IMR-90 (cell line): ENCODE measurements around the gene ARRDC1. TPM values are rescaled to one million over a fixed set of nuclear protein-coding genes. Genes with fewer than 3 reads are reported as not detected.

Experiments
- ATAC-seq: fragments of 200-7000 bp; cut with Tn5 transposase; 2 replicates; pipeline ENCODE4 v1.9.1; 2020; ENCODE audit warnings: low read depth, mild to moderate bottlenecking, moderate library complexity
- BruUV-seq: library from RNA; stranded (reverse); fragments of 400-500 nt; replicated peaks from 2 replicates; lab custom pipeline; 2021; lab: Mats Ljungman, UMichigan
- CTCF ChIA-PET: fragments of 300-600 bp; formaldehyde crosslinking; extraction: SDS; loops from one replicate; lab custom pipeline; 2021; ENCODE audit warnings: antibody characterized with exemption; lab: Yijun Ruan, JAX
- POLR2A ChIA-PET: fragments of 300-600 bp; sonication (Branson Sonifier 250); formaldehyde crosslinking; loops from one replicate; lab custom pipeline; 2022; ENCODE audit warnings: antibody characterized with exemption; ENCODE audit not compliant: unreplicated experiment; lab: Charles Lee
- DNase-seq: peaks from one replicate; pipeline ENCODE4 v3.0.0; 2013
- H2AFZ ChIP-seq: replicated peaks from 2 replicates; pipeline ENCODE3; 2013; ENCODE audit warnings: low read length, mild to moderate bottlenecking; ENCODE audit not compliant: poor library complexity
- H2AK5ac ChIP-seq: 2 replicates; pipeline ENCODE4 v1.6.1; 2013; ENCODE audit warnings: low read depth, low read length, inconsistent platforms
- H2AK9ac ChIP-seq: replicated peaks from 2 replicates; pipeline ENCODE3; 2013; ENCODE audit warnings: mild to moderate bottlenecking, low read depth, low read length, moderate library complexity; ENCODE audit not compliant: poor library complexity
- H2BK120ac ChIP-seq: 2 replicates; pipeline ENCODE4 v1.6.1; 2013; ENCODE audit warnings: low read depth, low read length, inconsistent platforms
- H2BK15ac ChIP-seq: 3 replicates; pipeline ENCODE4 v1.6.1; 2013; ENCODE audit warnings: low read depth, low read length, inconsistent platforms
- H2BK20ac ChIP-seq: 2 replicates; pipeline ENCODE4 v1.6.1; 2013; ENCODE audit warnings: low read depth, mild to moderate bottlenecking, inconsistent platforms, low read length, moderate library complexity
- H2BK5ac ChIP-seq: 2 replicates; pipeline ENCODE4 v1.6.1; 2013; ENCODE audit warnings: mild to moderate bottlenecking, low read depth, low read length, inconsistent platforms; ENCODE audit not compliant: poor library complexity, severe bottlenecking
- H3K14ac ChIP-seq: replicated peaks from 2 replicates; pipeline ENCODE4 v1.6.1; 2013; ENCODE audit warnings: low read depth, low read length, inconsistent platforms
- H3K18ac ChIP-seq: 2 replicates; pipeline ENCODE4 v1.6.1; 2013; ENCODE audit warnings: low read depth, low read length, control low read depth
- H3K23ac ChIP-seq: 2 replicates; pipeline ENCODE4 v1.6.1; 2013; ENCODE audit warnings: low read depth, low read length, inconsistent platforms
- H3K27ac ChIP-seq: 2 replicates; pipeline ENCODE4 v1.5.1; 2013; ENCODE audit warnings: mild to moderate bottlenecking, control low read depth, low read length; ENCODE audit not compliant: insufficient read depth
- H3K27me3 ChIP-seq: 2 replicates; pipeline ENCODE4 v1.6.1; 2013; ENCODE audit warnings: low read length; ENCODE audit not compliant: control insufficient read depth, insufficient read depth
- H3K36me3 ChIP-seq: 2 replicates; pipeline ENCODE4 v1.6.1; 2013; ENCODE audit warnings: low read length, mixed read lengths; ENCODE audit not compliant: control insufficient read depth, insufficient read depth
- H3K4ac ChIP-seq: 2 replicates; pipeline ENCODE4 v1.6.1; 2013; ENCODE audit warnings: low read depth, low read length, inconsistent platforms
- H3K4me1 ChIP-seq: 2 replicates; pipeline ENCODE4 v1.6.1; 2013; ENCODE audit warnings: low read length, mixed read lengths; ENCODE audit not compliant: control insufficient read depth, insufficient read depth
- H3K4me2 ChIP-seq: 2 replicates; pipeline ENCODE4 v1.6.1; 2013; ENCODE audit warnings: low read depth, mild to moderate bottlenecking, control low read depth, low read length, moderate library complexity
- H3K4me3 ChIP-seq: 2 replicates; pipeline ENCODE4 v1.5.1; 2013; ENCODE audit warnings: low read depth, mild to moderate bottlenecking, control low read depth, low read length, moderate library complexity; ENCODE audit not compliant: insufficient read depth
- H3K56ac ChIP-seq: 2 replicates; pipeline ENCODE4 v1.6.1; 2013; ENCODE audit warnings: low read length, inconsistent platforms; ENCODE audit not compliant: insufficient read depth; ENCODE audit errors: extremely low read depth
- H3K79me1 ChIP-seq, 2 experiments: 2 replicates each; pipeline ENCODE4 v1.6.1; 2013; ENCODE audit warnings: low read length in 2 of 2, inconsistent platforms in 1 of 2, low read depth in 1 of 2
- H3K9ac ChIP-seq: 2 replicates; pipeline ENCODE4 v1.6.1; 2013; ENCODE audit warnings: low read depth, low read length, control low read depth
- H3K9me1 ChIP-seq: 2 replicates; pipeline ENCODE4 v1.6.1; 2013; ENCODE audit warnings: low read length, inconsistent platforms; ENCODE audit not compliant: insufficient read depth
- H3K9me3 ChIP-seq: 2 replicates; pipeline ENCODE4 v1.6.1; 2013; ENCODE audit warnings: low read length; ENCODE audit not compliant: control insufficient read depth, insufficient read depth
- H4K20me1 ChIP-seq: 2 replicates; pipeline ENCODE4 v1.6.1; 2013; ENCODE audit warnings: low read length, inconsistent platforms; ENCODE audit not compliant: insufficient read depth
- H4K5ac ChIP-seq: 2 replicates; pipeline ENCODE4 v1.6.1; 2013; ENCODE audit warnings: mild to moderate bottlenecking, low read depth, low read length, control low read depth
- H4K8ac ChIP-seq, 2 experiments: 2 replicates each; pipeline ENCODE4 v1.6.1; 2013; ENCODE audit warnings: low read depth in 2 of 2, low read length in 2 of 2, control low read depth in 1 of 2, inconsistent platforms in 1 of 2
- H4K91ac ChIP-seq: 2 replicates; pipeline ENCODE4 v1.6.1; 2013; ENCODE audit warnings: low read depth, low read length, inconsistent platforms; ENCODE audit not compliant: insufficient read depth
- MAFK ChIP-seq: IDR thresholded peaks from 2 replicates; pipeline ENCODE4 v1.6.1; 2012; ENCODE audit warnings: low read depth, low read length, improper control_type of control experiment
- WGBS, 2 experiments: methylation state at CpG; one replicate each; pipeline versions ENCODE4 v1.1.5 to v1.1.7; 2013; ENCODE audit warnings: missing lambda C conversion rate in 2 of 2; ENCODE audit not compliant: insufficient read length in 1 of 2; ENCODE audit errors: extremely low coverage in 2 of 2; 5-methylcytosine and 5-hydroxymethylcytosine counted together
- dilution Hi-C: fragments of 300-500 bp; cut with HindIII; formaldehyde crosslinking; loops from one replicate; pipeline ENCODE4 v1.14.3; 2018; ENCODE audit warnings: low sequenced_read_pairs; ENCODE audit not compliant: unreplicated experiment
- in situ Hi-C: fragments of 300-500 bp; cut with MboI; formaldehyde crosslinking; loops from 3 replicates; pipeline ENCODE4 v1.14.3; 2019; ENCODE audit warnings: low sequenced_read_pairs, inconsistent platforms, mixed read lengths
- intact Hi-C: fragments of 100-400 bp; cut with micrococcal nuclease; formaldehyde crosslinking; loops from 2 replicates; pipeline ENCODE4 v1.10.0; 2022
- microRNA-seq, 2 experiments: library from miRNA; stranded (forward) in 1 of 2; unstranded in 1 of 2; fragments of 10-50 nt in 1 of 2; fragments of <30 nt in 1 of 2; gene quantifications in 1 of 2; microRNA quantifications in 1 of 2; one replicate each; pipeline versions ENCODE3 to v1.1.0; 2013 to 2020; ENCODE audit not compliant: insufficient read depth in 1 of 2, insufficient read length in 1 of 2, unreplicated experiment in 1 of 2
- polyA plus RNA-seq, 3 experiments: library from polyadenylated mRNA; depleted of rRNA; stranded (reverse); fragments of >200 nt; gene quantifications; 2 replicates each; pipeline ENCODE4 v1.2.3, GENCODE V29; 2012; ENCODE audit warnings: low replicate concordance in 1 of 3
- small RNA-seq, 5 experiments: library from RNA; depleted of rRNA; stranded (forward); fragments of <200 nt; gene quantifications; one replicate each; pipeline ENCODE3, GENCODE V24; 2012
- total RNA-seq: library from RNA; depleted of rRNA; stranded (reverse); fragments of >200 nt; gene quantifications from 2 replicates; pipeline ENCODE4 v1.2.3, GENCODE V29; 2012; rRNA removed
- TF ChIP-seq, protein P1 (sequence below): fragments of 150-350 bp; IDR thresholded peaks from 2 replicates; pipeline ENCODE4 v1.6.1; 2016; ENCODE audit warnings: low read depth, mild to moderate bottlenecking, low read length, moderate library complexity, borderline replicate concordance

ARRDC1 gene
- total and polyA plus RNA-seq, 2 of the 4 experiments (the other 2 are of a cell fraction), result 7.7 to 41.4 TPM

DNA sequence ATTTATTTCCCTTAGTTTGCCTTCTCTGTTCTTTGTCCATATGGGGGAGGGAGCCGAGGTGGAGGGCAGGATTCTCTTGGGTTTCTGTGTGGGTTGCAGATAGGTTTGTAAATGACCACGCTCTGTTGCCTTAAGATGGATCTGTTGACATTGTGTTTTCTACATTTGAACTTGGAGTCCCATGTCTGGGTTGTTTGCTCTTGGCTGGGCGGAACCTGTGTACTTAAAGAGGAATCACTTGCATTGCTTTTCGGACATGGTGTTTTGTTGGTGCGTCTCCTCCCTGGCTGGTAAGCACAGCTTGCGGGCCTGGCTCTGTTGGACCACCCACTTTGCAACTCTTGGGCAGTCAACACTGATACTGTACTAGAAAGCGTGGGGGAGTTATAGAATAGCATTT lies 59.2 kb downstream of the ARRDC1 start:
- Histone ChIP-seq H2AK9ac (no peak overlapping the region), H3K4me1 (peaks cover 4% of the 10 kb centered on the region), H3K18ac (no peak overlapping the region), H4K5ac (no peak overlapping the region), H4K8ac (no peak overlapping the region), H2BK20ac (no peak overlapping the region), H3K9ac (no peak overlapping the region), H2BK120ac (no peak overlapping the region), H3K79me1 (peaks cover 46 to 71% of the 10 kb centered on the region in 2 experiments), H2AK5ac (no peak overlapping the region), H2BK5ac (no peak overlapping the region), H3K14ac (peak overlapping the region; percentile 58; the same call in 1 of the 2 replicates), H4K91ac (no peak overlapping the region), H4K20me1 (peaks cover 62% of the 10 kb centered on the region), H3K23ac (peak overlapping the region; percentile 29; the same call in 1 of the 2 replicates), H3K4me3 (no peak overlapping the region), H3K9me1 (peaks cover 14% of the 10 kb centered on the region), H2AFZ (no peak overlapping the region), H3K56ac (no peak overlapping the region), H3K27me3 (no peaks in the 10 kb centered on the region), H3K4me2 (no peak overlapping the region; the same call in 1 of the 2 replicates), H3K4ac (peak overlapping the region; percentile 4; the same call in 1 of the 2 replicates), H2BK15ac (no peak overlapping the region), H3K9me3 (no peaks in the 10 kb centered on the region), H3K36me3 (peaks cover 6% of the 10 kb centered on the region), H3K27ac (no peak overlapping the region)
- ChIA-PET CTCF (interaction anchor here (1.5 kb wide), 1 partner anchor 9 kb away, joined by 5 read pairs; no protein-coding TSS in a partner anchor), POLR2A (no interaction called here)
- 53% methylated on average over 3 of the region's 7 CpGs; no CpG with 5 or more reads in 1 of the 2 experiments for WGBS, 2 experiments
- DNase-seq (no peak), ATAC-seq (no peak)
- in situ Hi-C loops, result no loop called here
- no peak for TF ChIP-seq MAFK
- TF ChIP-seq, protein P1, sequence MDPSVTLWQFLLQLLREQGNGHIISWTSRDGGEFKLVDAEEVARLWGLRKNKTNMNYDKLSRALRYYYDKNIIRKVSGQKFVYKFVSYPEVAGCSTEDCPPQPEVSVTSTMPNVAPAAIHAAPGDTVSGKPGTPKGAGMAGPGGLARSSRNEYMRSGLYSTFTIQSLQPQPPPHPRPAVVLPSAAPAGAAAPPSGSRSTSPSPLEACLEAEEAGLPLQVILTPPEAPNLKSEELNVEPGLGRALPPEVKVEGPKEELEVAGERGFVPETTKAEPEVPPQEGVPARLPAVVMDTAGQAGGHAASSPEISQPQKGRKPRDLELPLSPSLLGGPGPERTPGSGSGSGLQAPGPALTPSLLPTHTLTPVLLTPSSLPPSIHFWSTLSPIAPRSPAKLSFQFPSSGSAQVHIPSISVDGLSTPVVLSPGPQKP, result no peak
- intact Hi-C loops, result no loop called here
- dilution Hi-C loops, result no loop called here
- BruUV-seq, result no TSS peak

Small RNA genes within 50 kb of the gene (microRNA-seq; reads per million reads assigned to microRNA genes)
- gene RF00017 (ENCODE audit: insufficient read depth, insufficient read length), result not detected

Small RNA genes within 50 kb of the gene (small RNA-seq; reads per million reads assigned to genes)
- 0 reads per million in 5 experiments for gene RF00017

Other genes starting within 250 kb of the ARRDC1 start
- 1.1 and 1.7 TPM in 2 replicates for gene EXD3, start 182.5 kb upstream of the ARRDC1 start, total RNA-seq
- gene EXD3, start 182.5 kb upstream of the ARRDC1 start, polyA plus RNA-seq (2012; rRNA removed), result 7.4 and 10.2 TPM in 2 replicates
- gene NOXA1, start 182.3 kb upstream of the ARRDC1 start, total RNA-seq, result not detected in 2 replicates
- 0.16 and 0.17 TPM in 2 replicates for gene NOXA1, start 182.3 kb upstream of the ARRDC1 start, polyA plus RNA-seq (2012; rRNA removed)
- not detected in 2 replicates for gene ENTPD8, start 164.3 kb upstream of the ARRDC1 start, total RNA-seq
- 0.07 TPM in 2 replicates for gene ENTPD8, start 164.3 kb upstream of the ARRDC1 start, polyA plus RNA-seq (2012; rRNA removed)
- 7.7 and 10.0 TPM in 2 replicates for gene NSMF, start 146.4 kb upstream of the ARRDC1 start, total RNA-seq
- gene NSMF, start 146.4 kb upstream of the ARRDC1 start, polyA plus RNA-seq (2012; rRNA removed), result 40.9 and 45.9 TPM in 2 replicates
- gene PNPLA7, start 55.3 kb upstream of the ARRDC1 start, total RNA-seq, result under 0.01 TPM in 2 replicates
- gene PNPLA7, start 55.3 kb upstream of the ARRDC1 start, polyA plus RNA-seq (2012; rRNA removed), result 0.70 and 0.89 TPM in 2 replicates
- 15.6 and 23.6 TPM in 2 replicates for gene MRPL41, start 53.8 kb upstream of the ARRDC1 start, total RNA-seq
- gene MRPL41, start 53.8 kb upstream of the ARRDC1 start, polyA plus RNA-seq (2012; rRNA removed), result 38.9 and 58.9 TPM in 2 replicates
- gene DPH7, start 26.8 kb upstream of the ARRDC1 start, total RNA-seq, result 12.2 and 12.5 TPM in 2 replicates
- gene DPH7, start 26.8 kb upstream of the ARRDC1 start, polyA plus RNA-seq (2012; rRNA removed), result 33.0 and 33.7 TPM in 2 replicates
- 14.3 and 16.4 TPM in 2 replicates for gene ZMYND19, start 15.2 kb upstream of the ARRDC1 start, total RNA-seq
- 21.4 and 23.1 TPM in 2 replicates for gene ZMYND19, start 15.2 kb upstream of the ARRDC1 start, polyA plus RNA-seq (2012; rRNA removed)
- 32.8 and 36.1 TPM in 2 replicates for gene EHMT1, start 13.3 kb downstream of the ARRDC1 start, total RNA-seq
- 35.1 and 39.0 TPM in 2 replicates for gene EHMT1, start 13.3 kb downstream of the ARRDC1 start, polyA plus RNA-seq (2012; rRNA removed)